Measurements from ENCODE around the gene COP1.
"Not testable (repeated sequence)": the region's sequence is repeated elsewhere in the genome, so short reads cannot be mapped to it uniquely, and the experiment has no call there.

Gene COP1

GRCh38 chr1:176029609-176030008 is 177.5 kb downstream of the COP1 start:
- DNase-seq = no peak

GRCh38 chr1:176029155-176029554 is 177.9 kb downstream of the COP1 start:
- no peak for DNase-seq

GRCh38 chr1:176027934-176028333 is 179.2 kb downstream of the COP1 start:
- DNase-seq = not testable (repeated sequence)

- no peak for DNase-seq
Measured at GRCh38 chr1:176022574-176022973, 184.5 kb downstream of the COP1 start.

- DNase-seq = no peak
Measured at GRCh38 chr1:176017722-176018121, 189.4 kb downstream of the COP1 start.

- DNase-seq = no peak
Measured at GRCh38 chr1:176009951-176010350, 197.1 kb downstream of the COP1 start.

GRCh38 chr1:176007756-176008389 is 199.2 kb downstream of the COP1 start:
- not testable (repeated sequence) for DNase-seq

GRCh38 chr1:175994660-175995059 is 212.4 kb downstream of the COP1 start:
- not testable (repeated sequence) for DNase-seq

GRCh38 chr1:175992825-175993224 is 214.3 kb downstream of the COP1 start:
- DNase-seq = not testable (repeated sequence)

- not testable (repeated sequence) for DNase-seq
Measured at GRCh38 chr1:175992202-175992601, 214.9 kb downstream of the COP1 start.

GRCh38 chr1:175984813-175985212 is 222.3 kb downstream of the COP1 start:
- DNase-seq = no peak

GRCh38 chr1:175984057-175984812 is 222.9 kb downstream of the COP1 start:
- no peak for DNase-seq

GRCh38 chr1:175983363-175983762 is 223.7 kb downstream of the COP1 start:
- DNase-seq = not testable (repeated sequence)

- no peak for DNase-seq
Measured at GRCh38 chr1:175981128-175981527, 226.0 kb downstream of the COP1 start.

- no peak for DNase-seq
Measured at GRCh38 chr1:175978926-175979325, 228.2 kb downstream of the COP1 start.

- DNase-seq = no peak
Measured at GRCh38 chr1:175978476-175978875, 228.6 kb downstream of the COP1 start.

- DNase-seq = no peak
Measured at GRCh38 chr1:175976865-175977642, 230.0 kb downstream of the COP1 start.

- no peak for DNase-seq
Measured at GRCh38 chr1:175969231-175969630, 237.9 kb downstream of the COP1 start.

GRCh38 chr1:175968486-175969172 is 238.5 kb downstream of the COP1 start:
- no peak for DNase-seq

GRCh38 chr1:175963740-175964139 is 243.3 kb downstream of the COP1 start:
- DNase-seq = no peak

GRCh38 chr1:175960169-175960568 is 246.9 kb downstream of the COP1 start:
- no peak for DNase-seq

GRCh38 chr1:175951627-175952026 is 255.5 kb downstream of the COP1 start:
- no peak for DNase-seq

- DNase-seq = no peak
Measured at GRCh38 chr1:175947771-175948170, 259.3 kb downstream of the COP1 start.
